MCF 10A (cell line): Measurements from ENCODE around the gene IARS2. TPM values are rescaled to one million over a fixed set of nuclear protein-coding genes. Genes with fewer than 3 reads are reported as not detected.
"Not testable (repeated sequence)": the region's sequence is repeated elsewhere in the genome, so short reads cannot be mapped to it uniquely, and the experiment has no call there.

Experiments
- BruUV-seq: library from RNA; stranded (reverse); fragments of 400-500 nt; replicated peaks from 2 replicates; lab custom pipeline; 2021; lab: Mats Ljungman, UMichigan
- CTCF ChIA-PET: fragments of 300-600 bp; sonication (Branson Sonifier 250); formaldehyde crosslinking; extraction: SDS; loops from one replicate; lab custom pipeline; 2021; ENCODE audit warnings: antibody characterized with exemption, inconsistent platforms; lab: Yijun Ruan, JAX
- POLR2A ChIA-PET: fragments of 300-600, 350-650 bp; sonication (Branson Sonifier 250); formaldehyde crosslinking; extraction: SDS; loops from one replicate; lab custom pipeline; 2020; ENCODE audit warnings: antibody characterized with exemption, inconsistent platforms; lab: Yijun Ruan, JAX
- DNase-seq: peaks from one replicate; pipeline ENCODE4 v3.0.0-alpha.2; 2018; ENCODE audit not compliant: unreplicated experiment
- H3K27ac Mint-ChIP-seq: one replicate; pipeline ENCODE4 v1.8.0; 2022; ENCODE audit warnings: mild to moderate bottlenecking, low read depth, mixed read lengths; ENCODE audit not compliant: unreplicated experiment
- H3K27me3 Mint-ChIP-seq: one replicate; pipeline ENCODE4 v1.8.0; 2022; ENCODE audit warnings: mixed read lengths; ENCODE audit not compliant: insufficient read depth, unreplicated experiment
- H3K36me3 Mint-ChIP-seq: one replicate; pipeline ENCODE4 v1.8.0; 2022; ENCODE audit warnings: mild to moderate bottlenecking, moderate library complexity, mixed read lengths; ENCODE audit not compliant: insufficient read depth, unreplicated experiment
- H3K4me1 Mint-ChIP-seq: one replicate; pipeline ENCODE4 v1.8.0; 2022; ENCODE audit warnings: mixed read lengths; ENCODE audit not compliant: insufficient read depth, unreplicated experiment
- H3K4me3 Mint-ChIP-seq: one replicate; pipeline ENCODE4 v1.8.0; 2022; ENCODE audit warnings: mild to moderate bottlenecking, moderate library complexity, mixed read lengths; ENCODE audit not compliant: unreplicated experiment
- H3K9me3 Mint-ChIP-seq: one replicate; pipeline ENCODE4 v1.8.0; 2022; ENCODE audit warnings: mixed read lengths; ENCODE audit not compliant: unreplicated experiment
- CTCF ChIP-seq: fragments of 200-600 bp; IDR thresholded peaks from one replicate; pipeline ENCODE4 v1.8.0; 2022; ENCODE audit warnings: antibody characterized with exemption, mild to moderate bottlenecking; ENCODE audit not compliant: unreplicated experiment
- intact Hi-C: fragments of 100-400 bp; cut with micrococcal nuclease; formaldehyde crosslinking; loops from 2 replicates; pipeline ENCODE4 v1.14.1; 2022
- total RNA-seq: library from RNA; stranded (reverse); gene quantifications from 2 replicates; pipeline ENCODE4 v1.2.3, GENCODE V29; 2022

IARS2 gene
- total RNA-seq, 1 experiment from 2014 or later: 158 TPM

- H3K4me3 Mint-ChIP-seq: peak overlapping the region; percentile 79
- H3K27ac Mint-ChIP-seq: no peak overlapping the region
- intact Hi-C loops: loop anchor here (1.0 kb wide), 1 partner anchor 47 kb away; the partner anchor contains the start of gene EPRS1
- TF ChIP-seq CTCF: no peak
- no TSS peak for BruUV-seq
- no peaks in the 10 kb centered on the region for H3K27me3 Mint-ChIP-seq
- ChIA-PET CTCF (interaction anchor here (0.6 to 1.8 kb wide), 7 partner anchors 11 to 98 kb away, joined by 3 to 7 read pairs (median 4); no protein-coding TSS in a partner anchor), POLR2A (interaction anchor here (0.7 to 2.4 kb wide), 7 partner anchors 12 to 87 kb away, joined by 3 to 17 read pairs (median 3); partner anchors contain the start of gene EPRS1)
- H3K9me3 Mint-ChIP-seq: no peaks in the 10 kb centered on the region
- DNase-seq: no peak
- H3K36me3 Mint-ChIP-seq: peaks cover 34% of the 10 kb centered on the region
- peaks cover 22% of the 10 kb centered on the region for H3K4me1 Mint-ChIP-seq
Measured at GRCh38 chr1:220093361-220094015, 444 bp upstream of the IARS2 start.

- no peak for TF ChIP-seq CTCF
- no TSS peak for BruUV-seq
- H3K4me1 Mint-ChIP-seq: peaks cover 18% of the 10 kb centered on the region
- CTCF ChIA-PET: interaction anchor here (0.7 to 1.6 kb wide), 6 partner anchors 10 to 87 kb away, joined by 3 to 5 read pairs (median 4); partner anchors contain the start of gene BPNT1
- POLR2A ChIA-PET: interaction anchor here (1.0 to 2.4 kb wide), 3 partner anchors 10 to 25 kb away, joined by 3 to 13 read pairs (median 3); partner anchors contain the start of gene BPNT1
- no peaks in the 10 kb centered on the region for H3K27me3 Mint-ChIP-seq
- intact Hi-C loops: no loop called here
- DNase-seq: no peak
- H3K27ac Mint-ChIP-seq: no peak overlapping the region
- H3K9me3 Mint-ChIP-seq: no peaks in the 10 kb centered on the region
- no peak overlapping the region for H3K4me3 Mint-ChIP-seq
- peaks cover 97% of the 10 kb centered on the region for H3K36me3 Mint-ChIP-seq
Measured at GRCh38 chr1:220099826-220100225, 5.9 kb downstream of the IARS2 start.

GRCh38 chr1:220110473-220110872 lies 16.5 kb downstream of the IARS2 start:
- H3K4me3 Mint-ChIP-seq, intact Hi-C loops, H3K9me3 Mint-ChIP-seq, H3K27ac Mint-ChIP-seq, H3K27me3 Mint-ChIP-seq, POLR2A ChIA-PET, BruUV-seq, DNase-seq, H3K4me1 Mint-ChIP-seq: not testable (repeated sequence)
- peaks cover 100% of the 10 kb centered on the region for H3K36me3 Mint-ChIP-seq
- CTCF ChIA-PET: interaction anchor here (0.7 to 1.3 kb wide), 2 partner anchors 77 to 202 kb away, joined by 3 read pairs; no protein-coding TSS in a partner anchor

GRCh38 chr1:220112600-220112999 lies 18.7 kb downstream of the IARS2 start:
- ChIA-PET POLR2A (interaction anchor here (0.6 kb wide), 1 partner anchor 58 kb away, joined by 4 read pairs; no protein-coding TSS in a partner anchor), CTCF (interaction anchor here (0.6 to 2.3 kb wide), 22 partner anchors 8 to 1827 kb away, joined by 3 to 16 read pairs (median 4); partner anchors contain the start of gene RRP15)
- H3K9me3 Mint-ChIP-seq, DNase-seq, H3K27me3 Mint-ChIP-seq, BruUV-seq, intact Hi-C loops, H3K27ac Mint-ChIP-seq, H3K4me3 Mint-ChIP-seq, H3K4me1 Mint-ChIP-seq: not testable (repeated sequence)
- H3K36me3 Mint-ChIP-seq: peaks cover 100% of the 10 kb centered on the region
